ENCODE data around the gene TMEM233.
"Not testable (repeated sequence)": the region's sequence is repeated elsewhere in the genome, so short reads cannot be mapped to it uniquely, and the experiment has no call there.

The TMEM233 gene

GRCh38 chr12:119613319-119613936, 19.9 kb downstream of the TMEM233 start:
- H3K36me3 ChIP-seq (ENCODE audit: insufficient read depth, low read length) = no peaks in the 10 kb centered on the region
- H3K4me3 ChIP-seq (ENCODE audit: low read length) = no peak overlapping the region
- no peak overlapping the region for H3K27ac ChIP-seq (ENCODE audit: low read depth, low read length)
- H3K9ac ChIP-seq (ENCODE audit: low read depth, low read length) = no peak overlapping the region
- WGBS = 73% methylated on average over 9 of the region's 9 CpGs
- H3K4me1 ChIP-seq (ENCODE audit: insufficient read depth, low read length) = no peaks in the 10 kb centered on the region
- H3K9me3 ChIP-seq (ENCODE audit: insufficient read depth, low read depth, low read length) = peaks cover 19% of the 10 kb centered on the region
- no peaks in the 10 kb centered on the region for H3K27me3 ChIP-seq (ENCODE audit: insufficient read depth, low read length)

GRCh38 chr12:119614705-119615104, 21.1 kb downstream of the TMEM233 start:
- Histone ChIP-seq H3K36me3 (ENCODE audit: insufficient read depth, low read length) (no peaks in the 10 kb centered on the region), H3K4me3 (ENCODE audit: low read length) (no peak overlapping the region), H3K27ac (ENCODE audit: low read depth, low read length) (no peak overlapping the region), H3K9ac (ENCODE audit: low read depth, low read length) (no peak overlapping the region), H3K4me1 (ENCODE audit: insufficient read depth, low read length) (no peaks in the 10 kb centered on the region), H3K27me3 (ENCODE audit: insufficient read depth, low read length) (no peaks in the 10 kb centered on the region), H3K9me3 (ENCODE audit: insufficient read depth, low read depth, low read length) (peaks cover 13% of the 10 kb centered on the region)

GRCh38 chr12:119615518-119616475, 22.2 kb downstream of the TMEM233 start:
- Histone ChIP-seq H3K9ac (ENCODE audit: low read depth, low read length) (no peak overlapping the region), H3K4me3 (ENCODE audit: low read length) (no peak overlapping the region), H3K9me3 (ENCODE audit: insufficient read depth, low read depth, low read length) (peaks cover 7% of the 10 kb centered on the region), H3K27me3 (ENCODE audit: insufficient read depth, low read length) (no peaks in the 10 kb centered on the region), H3K4me1 (ENCODE audit: insufficient read depth, low read length) (no peaks in the 10 kb centered on the region), H3K27ac (ENCODE audit: low read depth, low read length) (no peak overlapping the region), H3K36me3 (ENCODE audit: insufficient read depth, low read length) (no peaks in the 10 kb centered on the region)
- 95% methylated on average over 8 of the region's 9 CpGs for WGBS

GRCh38 chr12:119618328-119618896, 24.8 kb downstream of the TMEM233 start:
- not testable (repeated sequence) for H3K9ac ChIP-seq (ENCODE audit: low read depth, low read length); H3K36me3 ChIP-seq (ENCODE audit: insufficient read depth, low read length); H3K27me3 ChIP-seq (ENCODE audit: insufficient read depth, low read length); H3K9me3 ChIP-seq (ENCODE audit: insufficient read depth, low read depth, low read length); H3K4me3 ChIP-seq (ENCODE audit: low read length); H3K4me1 ChIP-seq (ENCODE audit: insufficient read depth, low read length); H3K27ac ChIP-seq (ENCODE audit: low read depth, low read length)
- WGBS = 95% methylated on average over 1 of the region's 1 CpG

GRCh38 chr12:119620490-119620889, 26.9 kb downstream of the TMEM233 start:
- Histone ChIP-seq H3K9ac (ENCODE audit: low read depth, low read length) (no peak overlapping the region), H3K27ac (ENCODE audit: low read depth, low read length) (no peak overlapping the region), H3K9me3 (ENCODE audit: insufficient read depth, low read depth, low read length) (peaks cover 7% of the 10 kb centered on the region), H3K4me3 (ENCODE audit: low read length) (no peak overlapping the region), H3K36me3 (ENCODE audit: insufficient read depth, low read length) (no peaks in the 10 kb centered on the region), H3K27me3 (ENCODE audit: insufficient read depth, low read length) (no peaks in the 10 kb centered on the region), H3K4me1 (ENCODE audit: insufficient read depth, low read length) (no peaks in the 10 kb centered on the region)
- WGBS = 100% methylated on average over 1 of the region's 1 CpG

GRCh38 chr12:119621878-119622277, 28.3 kb downstream of the TMEM233 start:
- Histone ChIP-seq H3K4me1 (ENCODE audit: insufficient read depth, low read length) (no peaks in the 10 kb centered on the region), H3K9ac (ENCODE audit: low read depth, low read length) (no peak overlapping the region), H3K9me3 (ENCODE audit: insufficient read depth, low read depth, low read length) (peaks cover 7% of the 10 kb centered on the region), H3K4me3 (ENCODE audit: low read length) (no peak overlapping the region), H3K36me3 (ENCODE audit: insufficient read depth, low read length) (no peaks in the 10 kb centered on the region), H3K27ac (ENCODE audit: low read depth, low read length) (no peak overlapping the region), H3K27me3 (ENCODE audit: insufficient read depth, low read length) (no peaks in the 10 kb centered on the region)
- 84% methylated on average over 2 of the region's 2 CpGs for WGBS

GRCh38 chr12:119624966-119625365, 31.4 kb downstream of the TMEM233 start:
- Histone ChIP-seq H3K4me3 (ENCODE audit: low read length) (no peak overlapping the region), H3K4me1 (ENCODE audit: insufficient read depth, low read length) (no peaks in the 10 kb centered on the region), H3K9ac (ENCODE audit: low read depth, low read length) (no peak overlapping the region), H3K27me3 (ENCODE audit: insufficient read depth, low read length) (no peaks in the 10 kb centered on the region), H3K9me3 (ENCODE audit: insufficient read depth, low read depth, low read length) (no peaks in the 10 kb centered on the region), H3K36me3 (ENCODE audit: insufficient read depth, low read length) (no peaks in the 10 kb centered on the region), H3K27ac (ENCODE audit: low read depth, low read length) (no peak overlapping the region)
- 96% methylated on average over 4 of the region's 4 CpGs for WGBS

GRCh38 chr12:119627019-119627643, 33.6 kb downstream of the TMEM233 start:
- no peaks in the 10 kb centered on the region for H3K9me3 ChIP-seq (ENCODE audit: insufficient read depth, low read depth, low read length)
- H3K36me3 ChIP-seq (ENCODE audit: insufficient read depth, low read length) = no peaks in the 10 kb centered on the region
- no peak overlapping the region for H3K9ac ChIP-seq (ENCODE audit: low read depth, low read length)
- WGBS = 93% methylated on average over 6 of the region's 6 CpGs
- no peak overlapping the region for H3K27ac ChIP-seq (ENCODE audit: low read depth, low read length)
- H3K4me3 ChIP-seq (ENCODE audit: low read length) = no peak overlapping the region
- H3K4me1 ChIP-seq (ENCODE audit: insufficient read depth, low read length) = no peaks in the 10 kb centered on the region
- H3K27me3 ChIP-seq (ENCODE audit: insufficient read depth, low read length) = no peaks in the 10 kb centered on the region

- Histone ChIP-seq H3K36me3 (ENCODE audit: insufficient read depth, low read length) (no peaks in the 10 kb centered on the region), H3K9me3 (ENCODE audit: insufficient read depth, low read depth, low read length) (no peaks in the 10 kb centered on the region), H3K9ac (ENCODE audit: low read depth, low read length) (no peak overlapping the region), H3K27me3 (ENCODE audit: insufficient read depth, low read length) (no peaks in the 10 kb centered on the region), H3K4me3 (ENCODE audit: low read length) (no peak overlapping the region), H3K4me1 (ENCODE audit: insufficient read depth, low read length) (no peaks in the 10 kb centered on the region), H3K27ac (ENCODE audit: low read depth, low read length) (no peak overlapping the region)
- WGBS = 89% methylated on average over 6 of the region's 6 CpGs
Observed at GRCh38 chr12:119627686-119628085, 34.1 kb downstream of the TMEM233 start.

- 93% methylated on average over 7 of the region's 7 CpGs for WGBS
- H3K9ac ChIP-seq (ENCODE audit: low read depth, low read length) = no peak overlapping the region
- H3K27me3 ChIP-seq (ENCODE audit: insufficient read depth, low read length) = no peaks in the 10 kb centered on the region; the same call in 1 of the 2 replicates
- H3K4me1 ChIP-seq (ENCODE audit: insufficient read depth, low read length) = no peaks in the 10 kb centered on the region
- H3K4me3 ChIP-seq (ENCODE audit: low read length) = no peak overlapping the region
- no peaks in the 10 kb centered on the region for H3K9me3 ChIP-seq (ENCODE audit: insufficient read depth, low read depth, low read length)
- no peaks in the 10 kb centered on the region for H3K36me3 ChIP-seq (ENCODE audit: insufficient read depth, low read length)
- no peak overlapping the region for H3K27ac ChIP-seq (ENCODE audit: low read depth, low read length)
Observed at GRCh38 chr12:119630223-119630780, 36.7 kb downstream of the TMEM233 start.
